ENCODE results near the gene CARD14. TPM values are rescaled to one million over a fixed set of nuclear protein-coding genes. Genes with fewer than 3 reads are reported as not detected.
A peak's percentile ranks its signal among the peaks of the same experiment; 100 is the strongest.

Gene CARD14
- total RNA-seq, 1 experiment from 2014 or later: not detected

DNA sequence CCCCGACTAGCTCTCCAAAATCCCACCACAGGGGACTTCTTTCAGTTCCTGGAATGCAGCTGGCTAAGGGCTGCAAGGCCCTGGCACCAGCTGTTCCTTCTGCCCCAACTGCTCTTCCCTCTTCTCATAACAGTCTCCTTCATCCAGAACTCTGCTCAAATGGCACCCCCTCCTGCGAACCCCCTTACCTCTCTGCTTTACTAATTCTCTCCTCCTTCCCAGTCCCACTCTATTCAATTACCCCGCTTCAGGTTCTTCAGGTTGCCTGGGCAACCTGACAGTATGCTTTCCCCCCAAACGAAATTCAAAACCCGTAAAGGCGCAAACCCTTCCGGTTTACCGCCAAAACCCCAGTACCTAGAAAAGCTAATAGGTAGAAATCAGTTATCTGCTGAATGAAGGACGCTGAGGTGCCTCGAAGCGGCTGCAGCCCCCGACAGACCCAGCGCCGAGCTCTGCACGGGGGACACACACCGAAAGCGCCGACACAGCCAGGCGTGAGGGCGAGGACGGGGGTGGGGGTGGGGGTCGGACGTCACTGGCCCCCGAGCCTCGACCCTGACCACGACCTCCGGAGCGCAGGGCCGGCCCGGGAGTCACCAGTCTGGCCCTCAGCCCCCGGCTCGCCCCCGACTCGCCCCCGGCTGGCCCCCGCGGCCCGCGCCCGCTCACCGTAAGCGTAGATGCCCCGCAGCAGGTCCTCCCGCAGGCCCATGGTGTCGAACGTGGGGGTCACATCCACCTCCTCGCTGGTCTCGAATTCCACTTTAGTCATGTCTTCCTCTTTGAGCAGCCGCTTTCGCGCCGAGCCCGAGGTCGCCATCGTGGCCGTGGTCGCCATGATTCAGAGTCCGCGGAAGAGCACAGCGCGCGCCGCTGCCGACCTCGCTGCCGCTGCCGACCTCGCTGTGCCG lies 23.5 kb upstream of the CARD14 start:
- in situ Hi-C loops (cut with HindIII; ENCODE audit: low pct_unique_long_range_greater_than_20kb, low sequenced_read_pairs): no loop called here
- intact Hi-C loops (cut with micrococcal nuclease; ENCODE audit: unreplicated experiment): no loop called here
- ChIA-PET CTCF (no interaction called here), POLR2A (interaction anchor here (0.6 to 1.3 kb wide), 3 partner anchors 62 to 112 kb away, joined by 5 to 8 read pairs (median 5); no protein-coding TSS in a partner anchor)
- DNase-seq (ENCODE audit: low read depth, low spot score) (no peak), ATAC-seq (peak; percentile 5; the same call in 1 of the 2 replicates)
- peak overlapping the region; percentile 62 for H3K27ac ChIP-seq (ENCODE audit: low read length)
- peaks cover 12% of the 10 kb centered on the region for H3K4me1 ChIP-seq (ENCODE audit: control insufficient read depth, insufficient read depth, low read length)
- TF ChIP-seq TCF7L2 (IDR thresholded peaks at IDR 0.05; ENCODE audit: low read depth, low read length) (no peak), SIN3A (IDR thresholded peaks at IDR 0.05; ENCODE audit: borderline replicate concordance, insufficient read depth, low read depth, low read length) (0 out of 2 replicates have a peak, but pooled peaks have one; percentile 17)
- H3K4me3 ChIP-seq (ENCODE audit: low read depth in 2 of 2, low read length in 2 of 2): peak overlapping the region; percentile 58 to 98
- peaks cover 27% of the 10 kb centered on the region for H3K36me3 ChIP-seq (ENCODE audit: control insufficient read depth, insufficient read depth, low read length)
- no peaks in the 10 kb centered on the region for H3K9me3 ChIP-seq (ENCODE audit: control insufficient read depth, insufficient read depth, low read depth, low read length)
- no TSS peak for BruUV-seq (replicated peaks)
- H3K27me3 ChIP-seq (ENCODE audit: control insufficient read depth, insufficient read depth, low read length): no peaks in the 10 kb centered on the region

DNA sequence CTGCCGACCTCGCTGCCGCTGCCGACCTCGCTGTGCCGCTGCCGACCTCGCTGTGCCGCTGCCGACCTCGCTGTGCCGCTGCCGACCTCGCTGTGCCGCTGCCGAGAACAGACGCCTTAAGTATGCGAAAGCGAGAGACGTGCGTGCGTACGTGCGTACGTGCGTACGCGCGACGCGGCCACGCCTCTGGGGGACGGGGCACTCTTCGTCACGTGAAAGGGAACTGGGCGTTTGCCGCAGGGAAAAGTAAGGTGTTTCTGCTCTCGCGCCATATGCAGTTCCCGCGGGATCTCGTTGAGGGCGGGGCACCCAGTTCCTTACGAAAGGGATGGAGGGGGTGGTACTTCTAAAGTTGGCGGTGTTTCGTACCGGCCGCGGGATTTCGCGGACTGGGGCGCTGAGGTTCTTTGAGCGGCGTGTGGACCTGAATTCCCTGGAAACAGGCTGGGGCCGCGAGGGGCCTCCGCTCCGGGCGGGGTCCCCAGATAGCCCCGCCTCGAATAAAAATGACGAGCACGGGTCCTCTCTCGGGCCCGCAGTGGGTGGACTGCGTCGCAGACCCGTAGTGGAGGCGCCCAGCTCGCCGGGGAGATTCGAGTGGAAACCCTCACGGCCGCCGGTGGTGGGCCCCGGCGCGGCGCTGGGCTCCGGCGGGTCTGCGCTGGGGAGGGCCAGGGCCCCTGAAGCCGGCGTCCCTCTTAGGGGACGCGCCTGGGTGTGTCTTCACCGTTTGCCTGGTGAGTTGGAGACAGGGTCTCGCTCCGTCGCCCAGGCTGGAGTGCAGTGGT lies 22.6 kb upstream of the CARD14 start, which contains the start of gene EIF4A3:
Gene EIF4A3 (minus strand): TSS at position 94 of the 788 bp plus-strand sequence. CDS start 167 bp downstream, outside the sequence.
- ATAC-seq (peak; percentile 95), DNase-seq (ENCODE audit: low read depth, low spot score) (peak; percentile 93)
- H3K27ac ChIP-seq (ENCODE audit: low read length): peak within 1 kb of the TSS; percentile 86
- H3K4me1 ChIP-seq (ENCODE audit: control insufficient read depth, insufficient read depth, low read length): peaks cover 12% of the 10 kb centered on the region
- BruUV-seq (replicated peaks): TSS peak; percentile 95
- peak within 1 kb of the TSS; percentile 58 to 98 for H3K4me3 ChIP-seq (ENCODE audit: low read depth in 2 of 2, low read length in 2 of 2)
- intact Hi-C loops (cut with micrococcal nuclease; ENCODE audit: unreplicated experiment) (no loop called here), in situ Hi-C loops (cut with HindIII; ENCODE audit: low pct_unique_long_range_greater_than_20kb, low sequenced_read_pairs) (no loop called here)
- ChIA-PET CTCF (no interaction called here), POLR2A (no interaction called here)
- H3K9me3 ChIP-seq (ENCODE audit: control insufficient read depth, insufficient read depth, low read depth, low read length): no peaks in the 10 kb centered on the region
- no peaks in the 10 kb centered on the region for H3K27me3 ChIP-seq (ENCODE audit: control insufficient read depth, insufficient read depth, low read length)
- peaks cover 19% of the 10 kb centered on the region for H3K36me3 ChIP-seq (ENCODE audit: control insufficient read depth, insufficient read depth, low read length)
- TF ChIP-seq POLR2AphosphoS5 (IDR thresholded peaks at IDR 0.05; ENCODE audit: low read depth, low read length) (peak; percentile 80), SIN3A (IDR thresholded peaks at IDR 0.05; ENCODE audit: borderline replicate concordance, insufficient read depth, low read depth, low read length) (peak; percentile 65; the same call in 1 of the 2 replicates), TCF7L2 (IDR thresholded peaks at IDR 0.05; ENCODE audit: low read depth, low read length) (no peak)
- TF ChIP-seq, protein P1, sequence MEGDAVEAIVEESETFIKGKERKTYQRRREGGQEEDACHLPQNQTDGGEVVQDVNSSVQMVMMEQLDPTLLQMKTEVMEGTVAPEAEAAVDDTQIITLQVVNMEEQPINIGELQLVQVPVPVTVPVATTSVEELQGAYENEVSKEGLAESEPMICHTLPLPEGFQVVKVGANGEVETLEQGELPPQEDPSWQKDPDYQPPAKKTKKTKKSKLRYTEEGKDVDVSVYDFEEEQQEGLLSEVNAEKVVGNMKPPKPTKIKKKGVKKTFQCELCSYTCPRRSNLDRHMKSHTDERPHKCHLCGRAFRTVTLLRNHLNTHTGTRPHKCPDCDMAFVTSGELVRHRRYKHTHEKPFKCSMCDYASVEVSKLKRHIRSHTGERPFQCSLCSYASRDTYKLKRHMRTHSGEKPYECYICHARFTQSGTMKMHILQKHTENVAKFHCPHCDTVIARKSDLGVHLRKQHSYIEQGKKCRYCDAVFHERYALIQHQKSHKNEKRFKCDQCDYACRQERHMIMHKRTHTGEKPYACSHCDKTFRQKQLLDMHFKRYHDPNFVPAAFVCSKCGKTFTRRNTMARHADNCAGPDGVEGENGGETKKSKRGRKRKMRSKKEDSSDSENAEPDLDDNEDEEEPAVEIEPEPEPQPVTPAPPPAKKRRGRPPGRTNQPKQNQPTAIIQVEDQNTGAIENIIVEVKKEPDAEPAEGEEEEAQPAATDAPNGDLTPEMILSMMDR (IDR thresholded peaks at IDR 0.05): no peak
- TF ChIP-seq, protein P2, sequence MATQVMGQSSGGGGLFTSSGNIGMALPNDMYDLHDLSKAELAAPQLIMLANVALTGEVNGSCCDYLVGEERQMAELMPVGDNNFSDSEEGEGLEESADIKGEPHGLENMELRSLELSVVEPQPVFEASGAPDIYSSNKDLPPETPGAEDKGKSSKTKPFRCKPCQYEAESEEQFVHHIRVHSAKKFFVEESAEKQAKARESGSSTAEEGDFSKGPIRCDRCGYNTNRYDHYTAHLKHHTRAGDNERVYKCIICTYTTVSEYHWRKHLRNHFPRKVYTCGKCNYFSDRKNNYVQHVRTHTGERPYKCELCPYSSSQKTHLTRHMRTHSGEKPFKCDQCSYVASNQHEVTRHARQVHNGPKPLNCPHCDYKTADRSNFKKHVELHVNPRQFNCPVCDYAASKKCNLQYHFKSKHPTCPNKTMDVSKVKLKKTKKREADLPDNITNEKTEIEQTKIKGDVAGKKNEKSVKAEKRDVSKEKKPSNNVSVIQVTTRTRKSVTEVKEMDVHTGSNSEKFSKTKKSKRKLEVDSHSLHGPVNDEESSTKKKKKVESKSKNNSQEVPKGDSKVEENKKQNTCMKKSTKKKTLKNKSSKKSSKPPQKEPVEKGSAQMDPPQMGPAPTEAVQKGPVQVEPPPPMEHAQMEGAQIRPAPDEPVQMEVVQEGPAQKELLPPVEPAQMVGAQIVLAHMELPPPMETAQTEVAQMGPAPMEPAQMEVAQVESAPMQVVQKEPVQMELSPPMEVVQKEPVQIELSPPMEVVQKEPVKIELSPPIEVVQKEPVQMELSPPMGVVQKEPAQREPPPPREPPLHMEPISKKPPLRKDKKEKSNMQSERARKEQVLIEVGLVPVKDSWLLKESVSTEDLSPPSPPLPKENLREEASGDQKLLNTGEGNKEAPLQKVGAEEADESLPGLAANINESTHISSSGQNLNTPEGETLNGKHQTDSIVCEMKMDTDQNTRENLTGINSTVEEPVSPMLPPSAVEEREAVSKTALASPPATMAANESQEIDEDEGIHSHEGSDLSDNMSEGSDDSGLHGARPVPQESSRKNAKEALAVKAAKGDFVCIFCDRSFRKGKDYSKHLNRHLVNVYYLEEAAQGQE (IDR thresholded peaks at IDR 0.05; ENCODE audit: insufficient read depth in 1 of 2, low read depth in 2 of 2, low read length in 1 of 2): no peak
